ENCODE data around the gene SLC22A4.

SLC22A4 gene

GRCh38 chr5:132271251-132272246, 22.6 kb upstream of the SLC22A4 start:
- TF ChIP-seq CTCF (IDR thresholded peaks at IDR 0.05; ENCODE audit: insufficient read depth, low read depth, low read length, missing control alignments) = no peak
- no peak overlapping the region for H3K4me3 ChIP-seq (ENCODE audit: low read depth, low read length)
- DNase-seq (ENCODE audit: low read depth) = peak; percentile 42

GRCh38 chr5:132272311-132273210, 21.6 kb upstream of the SLC22A4 start:
- peak; percentile 76 for TF ChIP-seq CTCF (IDR thresholded peaks at IDR 0.05; ENCODE audit: insufficient read depth, low read depth, low read length, missing control alignments)
- DNase-seq (ENCODE audit: low read depth) = peak; percentile 57
- no peak overlapping the region for H3K4me3 ChIP-seq (ENCODE audit: low read depth, low read length)

GRCh38 chr5:132273631-132274030, 20.6 kb upstream of the SLC22A4 start:
- no peak for TF ChIP-seq CTCF (IDR thresholded peaks at IDR 0.05; ENCODE audit: insufficient read depth, low read depth, low read length, missing control alignments)
- DNase-seq (ENCODE audit: low read depth) = no peak
- no peak overlapping the region for H3K4me3 ChIP-seq (ENCODE audit: low read depth, low read length)

GRCh38 chr5:132274050-132274792, 20.0 kb upstream of the SLC22A4 start:
- no peak overlapping the region for H3K4me3 ChIP-seq (ENCODE audit: low read depth, low read length)
- TF ChIP-seq CTCF (IDR thresholded peaks at IDR 0.05; ENCODE audit: insufficient read depth, low read depth, low read length, missing control alignments) = no peak
- DNase-seq (ENCODE audit: low read depth) = no peak

- no peak for DNase-seq (ENCODE audit: low read depth)
- no peak overlapping the region for H3K4me3 ChIP-seq (ENCODE audit: low read depth, low read length)
- no peak for TF ChIP-seq CTCF (IDR thresholded peaks at IDR 0.05; ENCODE audit: insufficient read depth, low read depth, low read length, missing control alignments)
These were observed 18.6 kb upstream of the SLC22A4 start for GRCh38 chr5:132275367-132276220.
